ENCODE data around the gene TMEM52. TPM values are rescaled to one million over a fixed set of nuclear protein-coding genes. Genes with fewer than 3 reads are reported as not detected.
"Not testable (repeated sequence)": the region's sequence is repeated elsewhere in the genome, so short reads cannot be mapped to it uniquely, and the experiment has no call there.

TMEM52 gene
- total RNA-seq, 2 experiments from 2014 or later, result 0.80 to 1.4 TPM

DNA sequence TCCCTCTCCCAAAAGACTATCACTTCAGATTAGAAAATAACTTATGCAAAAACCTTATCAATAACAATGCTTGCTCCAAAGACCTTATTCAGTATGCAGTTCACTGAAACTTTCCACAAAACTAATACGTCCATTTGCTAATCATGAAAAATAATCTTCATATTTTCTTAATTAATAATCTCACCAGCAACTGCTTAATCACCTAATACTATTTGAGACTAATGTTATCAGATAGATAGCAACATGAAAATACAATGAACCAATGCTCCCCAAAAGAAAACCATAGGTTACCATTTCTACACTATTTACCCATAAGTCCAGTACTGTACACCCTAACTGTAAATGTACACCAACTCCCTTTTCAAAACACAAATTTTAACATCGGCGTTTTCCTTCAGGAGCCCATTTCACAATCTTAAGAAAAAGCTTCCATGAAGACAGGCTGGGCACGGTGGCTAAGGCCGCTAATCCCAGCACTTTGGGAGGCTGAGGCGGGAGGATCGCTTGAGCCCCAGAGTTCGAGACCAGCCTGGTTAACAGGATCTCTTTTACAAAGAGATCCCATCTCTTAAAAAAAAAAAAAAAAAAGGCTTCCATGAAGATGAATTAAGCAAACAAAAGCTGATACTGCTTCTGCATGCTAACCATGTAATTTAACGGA, 29.9 kb downstream of the TMEM52 start:
- ChIA-PET CTCF (interaction anchor here (0.6 to 1.4 kb wide), 2 partner anchors 10 to 147 kb away, joined by 3 to 6 read pairs; no protein-coding TSS in a partner anchor), POLR2A (interaction anchor here (0.6 to 2.3 kb wide), 5 partner anchors 13 to 110 kb away, joined by 3 to 11 read pairs (median 7); no protein-coding TSS in a partner anchor)

DNA sequence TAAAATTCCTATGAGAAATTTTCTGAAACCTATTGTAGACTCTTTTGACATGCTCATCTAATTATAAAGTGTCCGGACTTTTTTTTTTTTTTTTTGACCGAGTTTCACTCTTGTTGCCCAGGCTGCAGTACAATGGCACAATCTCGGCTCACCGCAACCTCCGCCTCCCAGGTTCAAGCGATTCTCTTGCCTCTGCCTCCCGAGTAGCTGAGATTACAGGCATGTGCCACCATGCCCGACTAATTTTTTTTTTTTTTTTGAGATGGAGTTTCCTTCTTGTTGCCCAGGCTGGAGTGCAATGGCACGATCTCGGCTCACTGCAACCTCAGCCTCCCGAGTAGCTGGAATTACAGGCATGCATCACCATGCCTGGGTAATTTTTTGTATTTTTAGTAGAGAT, 35.2 kb downstream of the TMEM52 start:
- CTCF ChIA-PET, result interaction anchor here (0.7 kb wide), 1 partner anchor 57 kb away, joined by 5 read pairs; no protein-coding TSS in a partner anchor
- POLR2A ChIA-PET, result not testable (repeated sequence)

DNA sequence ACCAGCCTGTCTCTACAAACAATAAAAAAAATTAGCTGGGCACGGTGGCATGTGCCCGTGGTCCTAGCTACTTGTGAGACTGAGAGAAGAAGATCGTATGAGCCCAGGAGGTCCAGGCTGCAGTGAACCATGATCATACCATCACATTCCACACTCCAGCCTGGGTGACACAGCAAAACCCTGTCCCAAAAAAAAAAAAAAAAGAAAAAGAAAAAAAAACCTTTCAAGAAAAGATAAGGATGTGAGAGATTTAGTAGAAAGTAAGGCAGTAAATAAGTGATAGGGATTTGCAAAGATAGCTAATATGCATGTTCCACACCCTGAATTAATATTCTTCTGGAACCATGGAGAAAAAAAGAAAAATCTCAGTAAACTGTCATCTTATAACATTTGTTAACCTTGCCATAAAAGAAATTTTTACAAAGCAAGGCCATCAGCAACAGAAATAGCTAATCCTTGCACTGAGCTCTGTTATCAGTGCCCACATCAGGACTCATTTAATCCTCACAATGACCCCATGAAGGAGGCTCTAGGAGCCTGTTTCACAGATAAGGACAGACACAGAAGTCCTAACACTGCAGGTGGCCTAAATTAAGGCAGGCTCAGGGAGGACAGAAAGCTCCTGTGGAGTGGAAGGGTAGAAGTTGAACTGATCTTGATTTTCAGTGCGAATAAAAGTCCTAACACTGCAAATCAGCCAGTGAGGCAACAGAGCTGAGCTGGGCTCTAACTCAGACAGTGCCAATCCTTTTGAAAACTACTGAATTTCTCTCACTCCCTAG, 35.8 kb downstream of the TMEM52 start:
- POLR2A ChIA-PET, result no interaction called here
- CTCF ChIA-PET, result interaction anchor here (0.7 to 2.3 kb wide), 2 partner anchors 23 to 57 kb away, joined by 5 to 8 read pairs; no protein-coding TSS in a partner anchor

DNA sequence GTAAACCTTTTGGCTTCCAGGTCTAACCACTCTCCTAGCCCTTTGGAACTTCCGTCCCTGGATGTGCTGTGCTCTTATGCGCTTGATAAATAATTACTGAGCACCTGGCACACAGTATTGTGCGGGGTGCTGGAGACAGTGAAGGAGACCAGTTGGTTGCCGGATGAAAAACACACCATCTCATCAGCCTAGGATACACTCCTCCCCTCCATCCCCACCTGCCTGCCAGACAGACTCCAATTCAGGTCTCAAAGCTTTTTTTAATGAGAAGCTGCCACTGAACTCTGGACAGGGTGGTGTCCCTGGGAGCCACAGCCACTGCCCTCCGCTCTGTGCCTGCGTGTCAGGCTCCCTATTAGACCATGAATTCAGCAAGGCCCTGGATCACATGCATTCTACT, 37.4 kb downstream of the TMEM52 start:
- POLR2A ChIA-PET, result interaction anchor here (0.7 kb wide), 2 partner anchors 12 to 56 kb away, joined by 3 read pairs; no protein-coding TSS in a partner anchor

DNA sequence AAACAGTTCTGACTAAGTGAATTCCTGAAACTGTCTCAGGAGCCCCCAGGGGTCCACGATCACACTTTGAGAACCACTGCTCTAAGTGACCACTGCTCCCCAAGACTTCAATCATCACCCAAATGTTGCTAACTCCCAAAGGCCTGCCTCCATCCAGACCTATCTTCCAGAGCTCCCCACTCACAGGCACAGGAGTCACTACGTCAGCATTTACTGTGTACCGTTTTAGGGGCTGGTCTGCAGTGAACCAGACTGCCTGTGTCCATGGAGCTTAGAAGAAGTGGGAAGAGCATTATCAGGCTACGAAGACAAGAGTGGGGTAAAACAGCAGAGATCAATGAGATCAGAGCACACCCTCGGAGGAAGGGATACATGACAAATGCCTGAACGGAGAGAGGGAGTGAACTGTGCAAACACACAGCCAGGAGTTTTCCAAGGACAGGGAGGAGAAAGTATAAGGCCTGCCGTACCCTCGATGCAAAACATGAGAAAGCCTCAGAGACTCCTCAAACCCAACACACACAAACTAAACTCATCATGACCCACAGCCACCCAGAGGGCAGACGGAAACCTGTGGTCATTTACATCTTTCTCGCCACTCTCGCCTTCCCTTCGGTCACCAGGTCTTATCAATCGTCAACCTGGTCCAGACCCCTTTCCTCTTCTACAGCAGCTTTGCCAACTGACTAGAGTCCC, 38.3 kb downstream of the TMEM52 start:
- POLR2A ChIA-PET, result no interaction called here
- CTCF ChIA-PET, result interaction anchor here (1.5 to 2.3 kb wide), 2 partner anchors 25 to 57 kb away, joined by 4 to 8 read pairs; no protein-coding TSS in a partner anchor

More for the DNA sequence above, 37.4 kb downstream of the TMEM52 start:
- CTCF ChIA-PET, result interaction anchor here (1.0 to 2.3 kb wide), 4 partner anchors 10 to 58 kb away, joined by 3 to 8 read pairs (median 4); no protein-coding TSS in a partner anchor

DNA sequence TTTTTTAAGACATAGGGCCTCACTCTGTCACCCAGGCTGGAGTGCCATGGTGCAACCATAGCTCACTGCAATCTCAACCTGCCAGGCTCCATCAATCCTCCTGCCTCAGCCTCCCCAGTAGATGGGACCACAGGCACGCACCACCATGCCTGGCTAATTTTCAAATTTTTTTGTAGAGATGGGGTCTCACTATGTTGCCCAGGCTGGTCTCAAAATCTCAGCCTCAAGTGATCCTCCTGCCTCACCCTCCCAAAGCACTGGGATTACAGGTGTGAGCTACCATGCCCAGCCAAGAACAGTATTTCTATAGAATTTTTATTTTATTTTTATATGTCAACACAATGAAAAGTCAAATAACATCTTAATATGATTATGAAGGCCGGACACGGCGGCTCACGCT, 39.1 kb downstream of the TMEM52 start:
- CTCF ChIA-PET, result interaction anchor here (0.8 to 1.5 kb wide), 2 partner anchors 9 to 12 kb away, joined by 3 to 6 read pairs; no protein-coding TSS in a partner anchor
- POLR2A ChIA-PET, result no interaction called here

DNA sequence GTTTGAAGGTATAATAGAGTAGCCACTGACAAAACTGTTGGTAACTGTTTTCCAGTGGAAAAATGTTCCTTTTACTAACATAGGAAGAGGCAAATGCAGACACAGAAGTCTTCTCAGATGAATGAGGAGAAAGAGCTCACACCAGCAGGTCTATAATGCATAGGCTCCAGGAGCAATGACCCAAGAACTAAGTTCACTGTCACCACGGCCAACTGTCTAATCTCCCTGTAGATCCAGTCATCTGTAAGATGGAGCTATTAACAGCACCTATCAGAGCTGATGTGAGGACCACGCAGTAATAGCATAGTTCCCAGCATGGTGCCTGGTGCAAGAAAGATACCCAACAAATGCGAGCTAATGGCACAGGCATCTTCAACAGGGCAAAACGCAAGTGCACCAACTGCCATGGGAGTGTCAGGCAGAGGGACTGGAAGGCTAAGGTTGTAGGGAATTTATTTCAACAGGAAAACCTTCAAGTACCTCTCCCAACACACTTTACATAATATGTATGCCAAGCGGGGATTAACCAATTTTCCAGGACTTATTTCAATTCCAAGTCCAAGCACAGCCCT, 41.1 kb downstream of the TMEM52 start:
- ChIA-PET POLR2A (no interaction called here), CTCF (no interaction called here)

DNA sequence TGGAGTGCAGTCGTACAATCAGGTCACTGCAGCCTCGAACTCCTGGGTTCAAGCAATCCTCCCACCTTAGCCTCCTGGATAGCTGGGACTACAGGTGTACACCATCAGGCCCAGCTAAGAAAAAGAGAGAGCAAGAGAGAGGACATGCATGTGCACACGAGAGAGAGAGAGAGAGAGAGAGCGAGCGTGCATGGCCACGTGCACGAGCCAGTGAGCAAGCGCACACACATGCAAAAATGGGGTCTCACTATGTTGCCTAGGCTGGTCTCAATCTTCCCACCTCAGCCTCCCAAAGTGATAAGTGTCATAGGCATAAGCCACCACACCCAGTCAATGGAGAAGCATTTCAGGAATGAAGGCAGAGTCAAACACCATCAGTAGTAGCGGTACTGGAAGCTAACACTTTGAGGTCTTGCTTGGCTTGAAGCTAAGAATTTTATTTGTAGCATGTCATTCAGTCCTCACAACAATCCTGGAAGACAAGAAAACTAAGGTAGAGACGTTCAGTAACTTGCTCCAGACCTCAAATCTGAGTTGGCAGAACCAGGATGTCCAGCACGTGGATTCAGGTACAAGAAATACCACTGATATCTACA, 42.6 kb downstream of the TMEM52 start:
- POLR2A ChIA-PET, result interaction anchor here (1.1 to 1.5 kb wide), 2 partner anchors 12 to 33 kb away, joined by 5 to 7 read pairs; no protein-coding TSS in a partner anchor
- CTCF ChIA-PET, result interaction anchor here (0.9 to 1.7 kb wide), 2 partner anchors 15 to 29 kb away, joined by 3 to 5 read pairs; no protein-coding TSS in a partner anchor

DNA sequence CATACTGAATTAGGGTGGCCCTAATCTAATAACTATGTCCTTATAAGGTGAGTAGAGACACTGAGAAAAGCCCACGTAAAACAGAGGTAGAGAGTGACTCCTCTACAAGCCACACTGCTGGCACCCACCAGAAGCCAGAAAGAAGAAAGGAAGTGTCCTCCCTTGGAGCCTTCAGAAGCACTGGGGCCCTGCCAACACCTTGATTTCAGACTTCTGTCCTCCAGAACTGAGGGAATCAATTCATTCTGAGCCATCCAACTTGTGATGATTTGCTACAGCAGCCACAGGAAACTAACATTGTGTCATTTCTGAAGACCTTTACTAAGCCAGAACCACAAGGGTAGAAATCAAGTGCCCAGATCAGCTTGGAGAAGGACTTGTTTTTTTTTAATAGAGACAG, 43.1 kb downstream of the TMEM52 start:
- CTCF ChIA-PET, result interaction anchor here (1.3 to 1.7 kb wide), 2 partner anchors 30 to 33 kb away, joined by 4 to 5 read pairs; no protein-coding TSS in a partner anchor
- POLR2A ChIA-PET, result interaction anchor here (1.1 to 1.5 kb wide), 2 partner anchors 12 to 33 kb away, joined by 5 to 7 read pairs; no protein-coding TSS in a partner anchor

DNA sequence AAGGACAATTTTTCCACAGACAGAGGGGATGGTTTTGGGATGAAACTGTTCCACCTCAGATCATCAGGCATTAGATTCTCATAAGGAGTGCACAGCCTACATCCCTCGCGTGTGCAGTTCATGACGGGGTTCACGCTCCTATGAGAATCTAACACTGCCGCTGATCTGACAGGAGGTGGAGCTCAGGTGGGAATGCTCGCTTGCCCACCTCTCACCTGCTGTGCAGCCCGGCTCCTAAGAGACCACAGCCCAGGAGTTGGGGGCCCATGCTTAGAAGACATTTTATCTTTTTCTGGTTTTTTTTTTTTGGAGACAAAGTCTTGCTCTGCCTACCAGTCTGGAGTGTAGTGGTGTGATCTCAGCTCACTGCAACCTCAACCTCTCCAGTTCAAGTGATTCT, 44.2 kb downstream of the TMEM52 start:
- POLR2A ChIA-PET, result interaction anchor here (0.6 kb wide), 1 partner anchor 30 kb away, joined by 3 read pairs; no protein-coding TSS in a partner anchor
- CTCF ChIA-PET, result interaction anchor here (0.8 to 1.7 kb wide), 4 partner anchors 31 to 100 kb away, joined by 3 to 5 read pairs (median 4); no protein-coding TSS in a partner anchor

DNA sequence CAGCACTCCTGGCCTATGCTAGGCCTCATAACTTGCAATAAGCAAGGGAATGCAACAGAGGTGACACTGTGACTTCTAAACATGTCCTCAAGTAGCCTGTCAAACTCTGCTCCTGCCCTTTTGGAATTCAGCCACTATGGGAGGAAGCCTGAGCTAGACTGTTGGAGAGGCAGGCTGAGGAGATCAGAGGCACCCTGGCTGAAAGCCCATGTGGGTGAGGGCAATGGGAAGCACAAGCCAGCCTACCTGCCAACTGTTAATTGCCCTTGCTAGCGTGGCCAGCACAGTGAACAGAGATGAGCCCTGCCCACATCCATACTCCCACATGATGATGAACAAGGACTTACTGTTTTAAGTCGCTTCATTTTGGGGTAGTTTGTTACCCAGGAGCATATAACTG, 45.9 kb downstream of the TMEM52 start:
- POLR2A ChIA-PET, result no interaction called here
- CTCF ChIA-PET, result no interaction called here

DNA sequence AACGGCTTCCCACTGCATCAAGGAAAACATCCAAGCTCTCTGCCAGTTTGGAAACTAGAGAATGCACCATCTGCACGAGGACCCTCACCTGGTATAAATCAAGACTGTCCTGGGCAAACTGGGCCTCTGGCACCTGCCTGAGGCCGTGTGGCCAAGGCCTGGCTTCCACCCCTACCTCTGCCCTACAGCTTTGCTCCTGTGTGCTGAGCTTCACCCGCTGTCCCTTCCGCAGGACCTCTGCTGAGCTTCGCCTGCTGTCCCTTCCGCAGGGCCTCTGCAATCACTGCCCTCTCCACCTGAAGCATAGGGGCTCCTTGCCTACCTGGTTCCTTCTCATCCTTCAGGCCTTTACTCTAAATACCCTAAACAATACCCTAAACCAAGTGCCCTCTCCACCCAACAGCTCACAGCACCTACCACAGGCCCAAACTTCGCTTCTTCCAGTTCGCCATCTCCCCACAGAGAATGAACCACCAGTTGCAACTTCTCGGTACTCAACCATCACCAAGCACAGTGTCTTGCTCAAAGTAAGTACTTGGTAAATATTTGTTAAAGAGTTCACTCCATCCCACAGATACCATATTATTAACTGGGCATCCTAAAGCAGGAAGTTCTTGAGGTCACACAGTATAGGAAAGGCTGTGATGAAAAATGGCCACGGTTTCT, 46.6 kb downstream of the TMEM52 start:
- ChIA-PET CTCF (interaction anchor here (1.0 to 1.1 kb wide), 2 partner anchors 9 to 10 kb away, joined by 3 to 5 read pairs; no protein-coding TSS in a partner anchor), POLR2A (interaction anchor here (0.6 kb wide), 1 partner anchor 62 kb away, joined by 5 read pairs; no protein-coding TSS in a partner anchor)

DNA sequence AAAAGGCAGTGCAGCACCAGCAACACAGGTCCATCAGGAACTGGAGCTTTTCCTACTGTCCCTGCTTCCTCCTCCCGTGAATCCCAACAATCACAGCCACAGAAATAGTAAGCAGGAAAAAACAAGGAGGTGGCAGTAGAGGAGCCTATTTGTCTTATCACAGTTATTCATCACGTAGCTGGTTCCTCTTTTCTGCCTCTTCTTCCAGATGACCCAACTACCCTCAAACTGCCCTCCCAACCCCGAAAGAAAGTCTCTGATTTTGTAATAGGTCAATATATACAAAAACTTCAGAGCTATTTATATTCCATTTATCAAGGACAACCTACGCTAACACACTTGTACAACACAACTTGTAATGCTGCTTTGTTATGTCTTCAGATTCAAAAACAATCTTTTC, 49.6 kb downstream of the TMEM52 start:
- ChIA-PET CTCF (interaction anchor here (1.0 to 1.5 kb wide), 2 partner anchors 8 to 13 kb away, joined by 3 read pairs; no protein-coding TSS in a partner anchor), POLR2A (interaction anchor here (0.6 kb wide), 1 partner anchor 20 kb away, joined by 3 read pairs; no protein-coding TSS in a partner anchor)

Other genes starting within 250 kb of the TMEM52 start
- gene SLC35E2B, start 226.5 kb downstream of the TMEM52 start, total RNA-seq, result 10 to 100 TPM; 23.5 to 24.5 TPM
- 10 to 100 TPM; 62.4 to 64.7 TPM for gene CDK11A, start 194.9 kb downstream of the TMEM52 start, total RNA-seq
- gene NADK, start 140.8 kb downstream of the TMEM52 start, total RNA-seq, result 10 to 100 TPM; 82.6 to 84.5 TPM
- gene GNB1, start 28.2 kb downstream of the TMEM52 start, total RNA-seq, result 100 to 1,000 TPM; 420 to 435 TPM
- under 1 TPM; 0.72 to 0.78 TPM for gene CALML6, start 4.0 kb downstream of the TMEM52 start, total RNA-seq
- gene CFAP74, start 84.5 kb upstream of the TMEM52 start, total RNA-seq, result not detected
- not detected for gene GABRD, start 100.1 kb upstream of the TMEM52 start, total RNA-seq
- 10 to 100 TPM; 12.6 to 13.2 TPM for gene PRKCZ, start 131.1 kb upstream of the TMEM52 start, total RNA-seq